VCaP (cell line): ENCODE results near the gene EYA2.
A peak's percentile ranks its signal among the peaks of the same experiment; 100 is the strongest.
"Not testable (repeated sequence)": the region's sequence is repeated elsewhere in the genome, so short reads cannot be mapped to it uniquely, and the experiment has no call there.

Experiments
- H3K27ac ChIP-seq: fragments of 450-650 bp; 2 replicates; pipeline ENCODE4 v1.5.1; 2017
- CTCF ChIP-seq: fragments of 450-650 bp; conservative IDR thresholded peaks from 2 replicates; pipeline ENCODE4 v1.5.1; 2017; ENCODE audit warnings: mild to moderate bottlenecking, moderate library complexity

The EYA2 gene

GRCh38 chr20:46905364-46906125, 10.9 kb downstream of the EYA2 start:
- H3K27ac ChIP-seq = no peak overlapping the region
- TF ChIP-seq CTCF = no peak

GRCh38 chr20:46913329-46914044, 18.8 kb downstream of the EYA2 start:
- H3K27ac ChIP-seq = no peak overlapping the region
- no peak for TF ChIP-seq CTCF

GRCh38 chr20:46914789-46915379, 20.2 kb downstream of the EYA2 start:
- H3K27ac ChIP-seq = no peak overlapping the region
- TF ChIP-seq CTCF = no peak

- no peak overlapping the region for H3K27ac ChIP-seq
- TF ChIP-seq CTCF = no peak
These were observed 21.1 kb downstream of the EYA2 start for GRCh38 chr20:46915575-46916257.

GRCh38 chr20:46916258-46916603, 21.6 kb downstream of the EYA2 start:
- H3K27ac ChIP-seq = no peak overlapping the region
- no peak for TF ChIP-seq CTCF

GRCh38 chr20:46917155-46917554, 22.5 kb downstream of the EYA2 start:
- no peak for TF ChIP-seq CTCF
- H3K27ac ChIP-seq = no peak overlapping the region

GRCh38 chr20:46920114-46920513, 25.5 kb downstream of the EYA2 start:
- no peak for TF ChIP-seq CTCF
- peak overlapping the region; percentile 65 for H3K27ac ChIP-seq

- not testable (repeated sequence) for H3K27ac ChIP-seq
These were observed 28.2 kb downstream of the EYA2 start for GRCh38 chr20:46922841-46923240.
